ENCODE results near the gene ARL17A. TPM values are rescaled to one million over a fixed set of nuclear protein-coding genes. Genes with fewer than 3 reads are reported as not detected.
"Not testable (repeated sequence)": the region's sequence is repeated elsewhere in the genome, so short reads cannot be mapped to it uniquely, and the experiment has no call there.

Gene ARL17A
- total and polyA plus RNA-seq, 2 of the 4 experiments (the other 2 are of a cell fraction), result 1.4 to 7.9 TPM

DNA sequence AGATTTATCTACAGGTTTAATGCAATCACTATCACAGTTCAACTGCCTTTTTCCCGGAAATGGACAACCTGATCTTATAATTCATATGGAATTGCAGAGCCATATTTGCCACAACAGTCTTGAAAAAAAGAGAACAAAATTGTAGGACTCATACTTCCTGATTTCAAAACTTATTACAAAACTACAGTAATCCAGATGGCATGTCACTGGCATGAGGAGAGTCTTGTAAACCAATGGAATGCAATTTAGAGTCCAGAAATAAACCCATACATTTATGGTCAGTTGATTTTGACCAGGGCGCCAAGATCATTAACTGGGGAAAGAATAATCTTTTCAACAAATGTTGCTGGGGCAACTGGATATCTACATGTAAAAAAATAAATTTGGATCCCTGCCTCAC, 31.8 kb upstream of the ARL17A start:
- H3K4me3 ChIP-seq (ENCODE audit: insufficient read depth, low read depth, low read length); H3K9me3 ChIP-seq (ENCODE audit: control insufficient read depth, insufficient read depth, low read length); H3K4me1 ChIP-seq (ENCODE audit: control insufficient read depth, insufficient read depth, low read length); H3K9ac ChIP-seq (ENCODE audit: low read depth, low read length); H3K27ac ChIP-seq (ENCODE audit: insufficient read depth, low read length); CTCF ChIA-PET; H2BK120ac ChIP-seq (ENCODE audit: low read depth, low read length); BruUV-seq (replicated peaks); H3K36me3 ChIP-seq (ENCODE audit: control insufficient read depth, insufficient read depth, low read length); H3K4ac ChIP-seq (ENCODE audit: low read depth, low read length); H2BK15ac ChIP-seq (ENCODE audit: low read depth, low read length); H2AK5ac ChIP-seq (ENCODE audit: low read depth, low read length); H3K9me1 ChIP-seq (ENCODE audit: insufficient read depth, low read length); H4K91ac ChIP-seq (ENCODE audit: insufficient read depth, low read depth, low read length); POLR2A ChIA-PET (ENCODE audit: unreplicated experiment); in situ Hi-C loops (cut with MboI; ENCODE audit: low sequenced_read_pairs); H2AFZ ChIP-seq (replicated peaks; ENCODE audit: low read length, poor library complexity); H3K4me2 ChIP-seq (ENCODE audit: low read depth, low read length); H4K20me1 ChIP-seq (ENCODE audit: insufficient read depth, low read length); H3K56ac ChIP-seq (ENCODE audit: extremely low read depth, insufficient read depth, low read length); H3K18ac ChIP-seq (ENCODE audit: low read depth, low read length); dilution Hi-C loops (cut with HindIII; ENCODE audit: low sequenced_read_pairs, unreplicated experiment); H3K79me1 ChIP-seq (ENCODE audit: low read depth in 1 of 2, low read length in 2 of 2); H4K8ac ChIP-seq (ENCODE audit: low read depth in 2 of 2, low read length in 2 of 2); H2BK20ac ChIP-seq (ENCODE audit: low read depth, low read length); H2BK5ac ChIP-seq (ENCODE audit: low read depth, low read length, poor library complexity, severe bottlenecking); H3K23ac ChIP-seq (ENCODE audit: low read depth, low read length); H2AK9ac ChIP-seq (replicated peaks; ENCODE audit: low read depth, low read length, poor library complexity); H3K27me3 ChIP-seq (ENCODE audit: control insufficient read depth, insufficient read depth, low read length); intact Hi-C loops (cut with micrococcal nuclease); H4K5ac ChIP-seq (ENCODE audit: low read depth, low read length); DNase-seq; H3K14ac ChIP-seq (replicated peaks; ENCODE audit: low read depth, low read length): not testable (repeated sequence)
- ATAC-seq (ENCODE audit: low read depth), result peak; percentile 51
- no CpG with 5 or more reads among the region's 2 CpGs for WGBS, 2 experiments (ENCODE audit: extremely low coverage in 2 of 2, insufficient read length in 1 of 2)

GRCh38 chr17:46603125-46603524, 23.6 kb upstream of the ARL17A start:
- H3K18ac ChIP-seq (ENCODE audit: low read depth, low read length); BruUV-seq (replicated peaks); H4K20me1 ChIP-seq (ENCODE audit: insufficient read depth, low read length); H3K27me3 ChIP-seq (ENCODE audit: control insufficient read depth, insufficient read depth, low read length); DNase-seq; H3K9me1 ChIP-seq (ENCODE audit: insufficient read depth, low read length); intact Hi-C loops (cut with micrococcal nuclease); H3K36me3 ChIP-seq (ENCODE audit: control insufficient read depth, insufficient read depth, low read length); H2BK120ac ChIP-seq (ENCODE audit: low read depth, low read length); H2BK15ac ChIP-seq (ENCODE audit: low read depth, low read length); H3K4me1 ChIP-seq (ENCODE audit: control insufficient read depth, insufficient read depth, low read length); H2BK5ac ChIP-seq (ENCODE audit: low read depth, low read length, poor library complexity, severe bottlenecking); H3K4me3 ChIP-seq (ENCODE audit: insufficient read depth, low read depth, low read length); H3K14ac ChIP-seq (replicated peaks; ENCODE audit: low read depth, low read length); H3K27ac ChIP-seq (ENCODE audit: insufficient read depth, low read length); H3K4ac ChIP-seq (ENCODE audit: low read depth, low read length); H3K9me3 ChIP-seq (ENCODE audit: control insufficient read depth, insufficient read depth, low read length); H3K23ac ChIP-seq (ENCODE audit: low read depth, low read length); H3K4me2 ChIP-seq (ENCODE audit: low read depth, low read length); POLR2A ChIA-PET (ENCODE audit: unreplicated experiment); CTCF ChIA-PET; H4K8ac ChIP-seq (ENCODE audit: low read depth in 2 of 2, low read length in 2 of 2); H2AFZ ChIP-seq (replicated peaks; ENCODE audit: low read length, poor library complexity); ATAC-seq (ENCODE audit: low read depth); H2AK9ac ChIP-seq (replicated peaks; ENCODE audit: low read depth, low read length, poor library complexity); in situ Hi-C loops (cut with MboI; ENCODE audit: low sequenced_read_pairs); H2BK20ac ChIP-seq (ENCODE audit: low read depth, low read length); H4K5ac ChIP-seq (ENCODE audit: low read depth, low read length); H3K9ac ChIP-seq (ENCODE audit: low read depth, low read length); H4K91ac ChIP-seq (ENCODE audit: insufficient read depth, low read depth, low read length); dilution Hi-C loops (cut with HindIII; ENCODE audit: low sequenced_read_pairs, unreplicated experiment); H3K56ac ChIP-seq (ENCODE audit: extremely low read depth, insufficient read depth, low read length); H3K79me1 ChIP-seq (ENCODE audit: low read depth in 1 of 2, low read length in 2 of 2); H2AK5ac ChIP-seq (ENCODE audit: low read depth, low read length): not testable (repeated sequence)

Measured in IMR-90 (cell line).